Left renal pelvis (tissue), 4 donors: ENCODE data around the gene IGFBPL1. TPM values are rescaled to one million over a fixed set of nuclear protein-coding genes. Genes with fewer than 3 reads are reported as not detected.
"Not testable (repeated sequence)": the region's sequence is repeated elsewhere in the genome, so short reads cannot be mapped to it uniquely, and the experiment has no call there.

Source experiments
- DNase-seq, 4 donors: peaks; one replicate each; pipeline ENCODE4 v3.0.0-alpha.2; 2013; ENCODE audit warnings: low read depth in 4 of 4, low spot score in 3 of 4
- polyA plus RNA-seq, 4 donors: library from polyadenylated mRNA; unstranded; fragments of 120-200 nt; gene quantifications; one replicate each; pipeline ENCODE4 v1.2.1, GENCODE V29; 2013; ENCODE audit not compliant: insufficient read length in 4 of 4

Gene IGFBPL1, protein sequence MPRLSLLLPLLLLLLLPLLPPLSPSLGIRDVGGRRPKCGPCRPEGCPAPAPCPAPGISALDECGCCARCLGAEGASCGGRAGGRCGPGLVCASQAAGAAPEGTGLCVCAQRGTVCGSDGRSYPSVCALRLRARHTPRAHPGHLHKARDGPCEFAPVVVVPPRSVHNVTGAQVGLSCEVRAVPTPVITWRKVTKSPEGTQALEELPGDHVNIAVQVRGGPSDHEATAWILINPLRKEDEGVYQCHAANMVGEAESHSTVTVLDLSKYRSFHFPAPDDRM
- 1 to 10 TPM in 2 of 4 donors, under 1 TPM in 2; 0.68 to 1.9 (median 1.3) TPM for polyA plus RNA-seq

DNA sequence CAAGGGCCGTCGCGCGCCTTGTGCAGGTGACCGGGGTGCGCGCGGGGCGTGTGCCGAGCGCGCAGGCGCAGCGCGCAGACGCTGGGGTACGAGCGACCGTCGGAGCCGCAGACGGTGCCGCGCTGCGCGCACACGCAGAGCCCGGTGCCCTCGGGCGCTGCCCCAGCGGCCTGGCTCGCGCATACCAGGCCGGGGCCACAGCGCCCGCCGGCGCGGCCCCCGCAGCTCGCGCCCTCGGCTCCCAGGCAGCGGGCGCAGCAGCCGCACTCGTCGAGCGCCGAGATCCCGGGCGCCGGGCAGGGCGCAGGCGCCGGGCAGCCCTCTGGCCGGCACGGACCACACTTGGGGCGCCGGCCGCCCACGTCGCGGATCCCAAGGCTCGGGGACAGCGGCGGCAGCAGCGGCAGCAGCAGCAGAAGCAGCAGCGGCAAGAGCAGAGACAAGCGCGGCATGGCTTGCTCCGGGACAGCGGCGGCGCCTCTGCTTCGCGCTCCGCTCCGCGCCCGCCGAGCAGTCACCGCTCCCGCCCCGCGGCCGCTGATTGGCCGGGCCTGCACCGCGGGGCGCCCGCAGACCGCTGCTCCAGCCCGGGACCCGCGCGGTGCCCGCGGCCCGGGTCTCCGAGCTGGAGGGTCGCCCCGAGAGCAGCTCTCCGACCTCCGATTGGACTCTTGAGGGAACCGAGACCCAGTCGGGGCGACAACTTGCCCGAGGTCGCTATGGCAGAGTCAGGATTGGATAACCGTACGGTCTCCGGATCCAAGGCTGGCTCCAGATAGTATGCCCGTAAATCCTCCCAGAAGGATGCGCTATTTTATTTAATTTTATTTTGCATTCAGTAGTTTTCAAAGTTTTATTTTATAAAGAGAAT lies at the start of gene IGFBPL1:
Gene IGFBPL1 (minus strand): TSS at position 482 of the 871 bp plus-strand sequence. CDS start 30 bp downstream, at position 452.
- DNase-seq: no peak

- DNase-seq: not testable (repeated sequence)
These were observed 48.5 kb upstream of the IGFBPL1 start for GRCh38 chr9:38472583-38473249.

DNA sequence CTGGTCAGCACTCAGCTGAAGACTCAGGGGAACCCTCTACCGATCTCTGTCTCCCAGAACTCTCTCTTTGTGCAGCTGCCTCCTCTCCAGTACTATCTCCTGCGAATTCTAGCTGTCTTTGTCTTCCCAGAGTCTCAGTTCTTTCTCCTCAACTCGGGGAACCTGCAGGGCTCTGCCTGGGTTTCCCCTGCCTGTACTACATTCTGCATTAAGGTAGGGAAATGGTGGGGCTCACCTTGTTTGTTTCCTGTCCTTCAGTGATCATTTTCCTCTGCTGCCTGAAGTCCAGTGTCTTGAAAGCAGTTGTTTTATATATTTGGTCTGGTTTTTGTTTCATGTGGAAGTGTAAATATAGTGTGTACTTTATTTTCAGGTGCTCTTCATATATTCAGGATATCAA lies 43.1 kb upstream of the IGFBPL1 start:
- no peak for DNase-seq

GRCh38 chr9:38453835-38454234 lies 29.6 kb upstream of the IGFBPL1 start:
- no peak for DNase-seq

DNA sequence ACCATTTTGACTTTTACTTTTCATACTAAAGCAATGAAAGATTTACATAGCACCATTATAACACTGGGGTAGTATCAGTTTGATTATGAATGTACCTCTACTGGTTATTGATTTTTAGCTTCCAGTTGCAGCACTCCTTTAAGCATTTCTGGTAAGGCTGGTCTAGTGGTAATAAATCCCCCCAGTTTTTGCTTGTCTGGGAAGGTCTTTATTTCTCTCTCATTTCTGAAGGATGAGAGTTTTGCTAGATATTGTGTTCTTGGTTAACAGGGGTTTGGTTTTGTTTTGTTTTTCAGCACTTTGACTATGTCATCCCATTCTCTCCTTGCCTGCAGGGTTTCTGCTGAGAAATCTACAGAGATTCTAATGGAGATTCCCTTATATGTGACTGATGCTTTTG lies 26.9 kb upstream of the IGFBPL1 start:
- DNase-seq: no peak

- DNase-seq: no peak
These were observed 23.4 kb upstream of the IGFBPL1 start for GRCh38 chr9:38447703-38448102.

GRCh38 chr9:38445154-38446043 lies 21.1 kb upstream of the IGFBPL1 start:
- no peak for DNase-seq

DNA sequence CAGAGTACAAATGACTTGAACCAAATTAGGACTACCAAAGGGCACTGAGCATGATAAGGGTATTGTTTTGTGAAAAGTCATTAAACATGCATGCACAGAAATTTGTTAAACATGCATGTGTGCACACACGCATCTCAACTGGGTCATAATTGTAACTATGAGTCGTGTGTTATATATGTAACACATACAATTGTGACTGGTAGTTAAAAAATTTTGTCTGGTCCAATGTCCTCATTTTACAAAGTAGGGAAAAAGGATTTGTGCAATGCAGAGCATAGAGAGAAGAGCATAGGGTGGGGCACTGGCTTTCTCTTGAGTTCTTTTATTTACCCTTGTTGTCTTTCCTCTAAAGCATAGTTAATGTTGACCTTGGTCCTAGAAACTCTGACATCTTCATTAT lies 19.3 kb upstream of the IGFBPL1 start:
- no peak for DNase-seq

GRCh38 chr9:38443181-38443580 lies 18.9 kb upstream of the IGFBPL1 start:
- DNase-seq: no peak

GRCh38 chr9:38442473-38443096 lies 18.3 kb upstream of the IGFBPL1 start:
- DNase-seq: no peak

GRCh38 chr9:38441347-38442085 lies 17.3 kb upstream of the IGFBPL1 start:
- DNase-seq: no peak

DNA sequence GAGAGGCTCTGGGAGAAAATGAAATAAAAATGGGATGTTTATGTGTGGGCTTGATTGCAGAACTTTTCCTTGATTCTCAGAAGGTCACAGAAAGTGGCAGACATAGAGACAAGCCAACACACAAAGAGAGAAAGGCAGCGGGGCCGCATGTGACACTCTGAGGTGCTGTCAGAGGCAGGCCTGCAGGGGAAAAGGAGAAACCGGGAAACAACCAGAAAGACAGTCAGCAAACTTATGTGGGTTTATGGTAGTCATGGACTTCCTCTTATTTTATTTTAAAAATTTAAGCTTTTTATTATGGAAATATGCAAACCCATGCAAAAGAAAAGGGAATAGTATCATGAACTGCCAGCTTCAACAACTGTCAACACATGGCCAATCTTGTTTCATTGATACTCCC lies 16.3 kb upstream of the IGFBPL1 start:
- DNase-seq: no peak

GRCh38 chr9:38439916-38440301 lies 15.7 kb upstream of the IGFBPL1 start:
- DNase-seq: no peak

GRCh38 chr9:38439291-38439915 lies 15.1 kb upstream of the IGFBPL1 start:
- no peak for DNase-seq

DNA sequence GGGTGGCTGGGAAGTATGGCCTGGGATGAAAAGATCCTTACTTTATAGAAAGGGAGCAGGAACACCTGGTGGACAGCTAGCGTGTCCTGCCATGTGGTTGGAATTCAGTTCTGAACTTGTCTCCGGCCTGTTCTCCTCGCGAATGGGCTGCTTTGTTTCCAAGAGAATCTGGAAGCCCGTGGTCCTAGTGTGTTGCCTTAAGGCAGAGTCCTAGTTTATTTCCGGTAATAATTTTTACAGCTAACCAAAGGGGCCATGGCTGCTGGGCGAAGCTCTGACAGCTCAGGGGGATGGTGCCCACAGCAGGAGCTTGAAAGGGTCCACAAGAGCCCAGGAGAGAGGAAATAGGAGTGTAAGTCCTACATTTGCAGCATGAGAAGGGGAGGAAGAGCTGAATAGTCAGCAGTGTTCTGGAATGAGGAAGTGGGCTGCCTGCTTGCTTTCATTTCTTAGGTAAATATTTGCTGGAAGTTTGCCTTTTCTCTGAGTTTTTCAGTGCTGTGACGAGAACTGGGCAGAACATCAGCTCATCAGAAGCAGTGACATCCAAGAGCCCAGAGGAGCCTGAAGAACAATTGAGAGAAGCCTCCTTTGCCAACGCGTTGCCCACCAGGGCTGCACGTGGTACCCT lies 13.1 kb upstream of the IGFBPL1 start:
- no peak for DNase-seq

DNA sequence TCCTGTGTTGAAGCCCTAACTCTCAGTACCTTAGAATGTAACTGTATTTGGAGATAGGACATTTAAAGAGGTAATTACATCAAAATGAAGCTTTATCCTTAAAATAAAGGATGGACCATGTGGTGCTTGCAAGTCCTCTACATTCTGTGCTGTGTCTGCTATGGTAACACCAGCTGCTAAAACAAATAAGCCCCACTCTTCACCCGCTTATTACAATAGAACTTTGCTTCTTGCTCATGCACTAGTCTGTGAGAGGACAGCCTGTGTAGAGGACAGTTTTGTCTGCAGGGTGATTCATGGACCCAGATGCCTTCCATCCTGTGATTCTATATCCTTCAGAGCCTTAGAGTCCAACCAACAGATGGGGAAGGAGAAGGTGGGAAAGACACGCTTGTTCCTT lies 12.5 kb upstream of the IGFBPL1 start:
- no peak for DNase-seq

GRCh38 chr9:38435521-38435920 lies 11.3 kb upstream of the IGFBPL1 start:
- no peak for DNase-seq

DNA sequence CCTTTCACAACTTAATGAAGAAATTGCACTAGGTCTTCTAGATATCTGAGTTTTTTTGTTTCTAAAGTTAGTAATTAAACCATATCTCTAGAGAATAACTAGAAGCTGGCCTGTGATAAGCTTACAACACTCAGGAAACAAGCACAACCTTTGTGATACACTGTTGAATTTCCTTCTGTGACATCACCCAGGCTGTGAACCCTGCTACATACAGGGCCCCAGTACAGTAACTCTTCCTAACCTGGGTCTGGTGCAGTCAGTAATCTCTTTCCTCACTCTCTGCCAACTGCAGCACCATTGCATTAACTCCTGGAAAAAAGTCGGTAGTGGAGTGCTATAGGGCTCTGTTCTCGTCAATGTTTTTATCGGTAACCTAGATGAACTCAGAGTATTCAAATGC lies 10.6 kb upstream of the IGFBPL1 start:
- DNase-seq: no peak
